GM10248 (cell line): Measurements from ENCODE around the gene MYZAP.

Experiments
- CTCF ChIA-PET: fragments of 300-600 bp; sonication (Branson Sonifier 250); formaldehyde crosslinking; extraction: SDS; loops from one replicate; lab custom pipeline; 2021; ENCODE audit warnings: antibody characterized with exemption; lab: Yijun Ruan, JAX
- POLR2A ChIA-PET: fragments of 350-650 bp; sonication (Branson Sonifier 250); formaldehyde crosslinking; extraction: SDS; loops from one replicate; lab custom pipeline; 2020; ENCODE audit warnings: antibody characterized with exemption; lab: Yijun Ruan, JAX
- DNase-seq: peaks from one replicate; pipeline ENCODE4 v3.0.0; 2012; ENCODE audit errors: extremely low spot score
- TF ChIP-seq, protein P1 (sequence below): IDR thresholded peaks from 2 replicates; pipeline ENCODE4 v1.5.1; 2012; ENCODE audit warnings: mild to moderate bottlenecking, low read depth; ENCODE audit errors: extremely low read depth, missing control alignments, control extremely low read depth

MYZAP gene

GRCh38 chr15:57548835-57549234 lies 42.9 kb upstream of the MYZAP start:
- ChIA-PET CTCF (interaction anchor here (1.3 to 11.1 kb wide), 4 partner anchors 11 to 206 kb away, joined by 3 to 93 read pairs (median 6); no protein-coding TSS in a partner anchor), POLR2A (no interaction called here)
- TF ChIP-seq, protein P1, sequence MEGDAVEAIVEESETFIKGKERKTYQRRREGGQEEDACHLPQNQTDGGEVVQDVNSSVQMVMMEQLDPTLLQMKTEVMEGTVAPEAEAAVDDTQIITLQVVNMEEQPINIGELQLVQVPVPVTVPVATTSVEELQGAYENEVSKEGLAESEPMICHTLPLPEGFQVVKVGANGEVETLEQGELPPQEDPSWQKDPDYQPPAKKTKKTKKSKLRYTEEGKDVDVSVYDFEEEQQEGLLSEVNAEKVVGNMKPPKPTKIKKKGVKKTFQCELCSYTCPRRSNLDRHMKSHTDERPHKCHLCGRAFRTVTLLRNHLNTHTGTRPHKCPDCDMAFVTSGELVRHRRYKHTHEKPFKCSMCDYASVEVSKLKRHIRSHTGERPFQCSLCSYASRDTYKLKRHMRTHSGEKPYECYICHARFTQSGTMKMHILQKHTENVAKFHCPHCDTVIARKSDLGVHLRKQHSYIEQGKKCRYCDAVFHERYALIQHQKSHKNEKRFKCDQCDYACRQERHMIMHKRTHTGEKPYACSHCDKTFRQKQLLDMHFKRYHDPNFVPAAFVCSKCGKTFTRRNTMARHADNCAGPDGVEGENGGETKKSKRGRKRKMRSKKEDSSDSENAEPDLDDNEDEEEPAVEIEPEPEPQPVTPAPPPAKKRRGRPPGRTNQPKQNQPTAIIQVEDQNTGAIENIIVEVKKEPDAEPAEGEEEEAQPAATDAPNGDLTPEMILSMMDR, result no peak
- DNase-seq, result no peak

GRCh38 chr15:57549935-57550334 lies 41.8 kb upstream of the MYZAP start:
- POLR2A ChIA-PET, result no interaction called here
- CTCF ChIA-PET, result interaction anchor here (1.7 to 11.1 kb wide), 4 partner anchors 8 to 207 kb away, joined by 3 to 93 read pairs (median 8); no protein-coding TSS in a partner anchor
- TF ChIP-seq, protein P1, result no peak
- no peak for DNase-seq

DNA sequence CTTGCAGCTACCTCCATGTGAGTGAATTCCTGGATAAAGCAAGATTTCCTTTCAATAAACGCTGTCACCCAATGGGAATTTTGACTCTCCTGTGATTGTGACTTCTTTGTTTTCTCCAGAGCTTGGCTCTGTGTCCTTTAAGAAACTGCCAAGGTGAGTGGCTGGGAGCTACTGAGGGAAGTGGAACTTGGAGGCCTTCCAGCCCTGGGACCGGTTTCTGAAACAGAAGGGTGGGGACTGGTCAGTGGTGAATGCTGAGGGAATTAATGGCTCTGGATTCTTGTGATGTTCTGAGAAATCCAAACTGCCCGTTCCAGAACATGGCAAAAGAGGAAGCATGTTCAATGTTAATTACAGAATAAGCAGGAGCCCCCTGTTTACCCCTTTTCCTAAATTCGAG lies 41.1 kb upstream of the MYZAP start:
- CTCF ChIA-PET, result interaction anchor here (1.7 to 11.1 kb wide), 4 partner anchors 9 to 208 kb away, joined by 5 to 93 read pairs (median 8); no protein-coding TSS in a partner anchor
- POLR2A ChIA-PET, result no interaction called here
- DNase-seq, result no peak
- TF ChIP-seq, protein P1, result no peak

DNA sequence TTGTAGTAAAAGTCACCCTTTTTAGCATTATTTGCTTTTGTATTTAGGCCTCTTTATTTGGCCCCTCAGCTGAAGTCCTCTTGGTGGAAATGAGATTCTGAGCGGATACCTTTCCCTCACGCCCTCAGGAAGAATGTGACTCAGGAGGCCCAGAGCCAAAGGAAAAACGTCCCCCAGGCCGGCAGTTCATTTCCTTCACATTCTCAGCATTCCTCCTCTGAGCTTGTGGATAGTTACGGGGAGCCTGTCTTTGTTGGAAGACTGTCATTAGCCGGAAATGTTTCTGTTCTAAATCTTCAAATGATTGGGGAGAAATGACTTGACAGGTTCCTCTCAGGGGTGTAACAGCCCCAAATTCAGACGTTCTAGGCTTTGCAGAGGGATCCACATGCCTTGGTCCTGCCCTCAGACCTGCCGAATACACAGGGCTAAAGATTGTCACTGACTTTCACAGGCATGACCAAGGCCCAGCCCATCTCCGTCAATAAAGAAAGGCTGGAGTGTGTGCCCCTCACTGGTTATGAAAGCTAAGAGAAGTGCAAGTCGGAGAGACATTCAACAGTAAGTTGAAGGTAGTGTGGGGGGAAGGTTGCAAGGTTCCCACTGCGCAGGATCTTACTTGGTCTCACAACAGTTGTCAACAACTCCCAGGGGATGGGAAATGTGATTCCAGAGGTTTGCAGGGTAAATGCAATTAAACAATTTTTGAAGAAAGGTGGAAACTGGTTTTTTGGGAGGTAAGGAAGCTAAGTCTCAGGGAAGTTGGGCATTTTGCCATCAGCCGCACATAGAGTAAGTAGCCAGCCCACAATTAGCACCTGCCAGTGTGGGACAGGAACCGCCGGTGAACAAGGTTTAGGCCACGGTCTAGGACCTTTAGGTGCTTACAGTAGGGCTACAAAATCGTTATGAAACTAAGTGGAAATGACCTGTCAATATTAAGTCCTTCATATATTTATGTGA lies 39.7 kb upstream of the MYZAP start:
- POLR2A ChIA-PET, result no interaction called here
- TF ChIP-seq, protein P1, result no peak
- no peak for DNase-seq
- CTCF ChIA-PET, result interaction anchor here (0.9 to 11.1 kb wide), 6 partner anchors 8 to 210 kb away, joined by 3 to 93 read pairs (median 8); no protein-coding TSS in a partner anchor

DNA sequence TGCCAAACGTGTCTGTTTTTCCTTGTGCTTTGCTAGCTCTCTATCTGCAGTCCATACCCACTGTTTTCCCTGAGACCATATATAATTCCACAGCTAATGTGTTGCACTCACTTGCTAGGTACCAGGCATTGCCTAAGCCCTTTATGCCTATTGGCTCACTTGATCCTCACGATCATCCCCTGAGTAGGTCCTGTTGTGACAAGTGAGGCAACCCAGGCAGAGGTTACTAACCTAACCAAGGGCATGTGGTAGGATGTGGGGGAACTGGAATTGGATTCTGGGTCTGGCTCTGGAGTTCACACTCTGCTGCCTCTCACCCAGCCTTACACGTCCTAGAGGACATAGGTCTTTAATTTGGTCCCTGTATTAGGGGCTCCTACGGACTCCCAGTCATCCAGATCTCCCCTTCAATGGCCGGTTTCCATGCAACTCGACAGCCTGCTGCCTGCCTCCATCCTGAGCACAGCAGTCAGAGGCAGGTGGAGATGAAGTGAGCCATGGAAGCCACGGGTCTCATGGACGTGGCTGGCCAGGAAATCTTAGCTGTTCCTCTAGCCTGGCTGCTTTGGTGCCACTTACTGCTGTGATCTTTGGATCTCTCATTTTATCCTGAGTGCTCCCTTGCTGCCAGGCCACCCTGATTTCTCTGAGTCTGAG lies 38.9 kb upstream of the MYZAP start:
- DNase-seq, result no peak
- TF ChIP-seq, protein P1, result no peak
- POLR2A ChIA-PET, result no interaction called here
- CTCF ChIA-PET, result interaction anchor here (0.9 to 2.8 kb wide), 2 partner anchors 9 to 11 kb away, joined by 3 to 9 read pairs; no protein-coding TSS in a partner anchor

GRCh38 chr15:57553526-57553925 lies 38.2 kb upstream of the MYZAP start:
- ChIA-PET POLR2A (no interaction called here), CTCF (interaction anchor here (2.8 kb wide), 1 partner anchor 12 kb away, joined by 9 read pairs; no protein-coding TSS in a partner anchor)
- no peak for DNase-seq
- TF ChIP-seq, protein P1, result no peak
